Measurements from ENCODE around the gene NHEJ1. TPM values are rescaled to one million over a fixed set of nuclear protein-coding genes. Genes with fewer than 3 reads are reported as not detected.

NHEJ1 gene
- total RNA-seq, 1 experiment from 2014 or later = 20.8 TPM

DNA sequence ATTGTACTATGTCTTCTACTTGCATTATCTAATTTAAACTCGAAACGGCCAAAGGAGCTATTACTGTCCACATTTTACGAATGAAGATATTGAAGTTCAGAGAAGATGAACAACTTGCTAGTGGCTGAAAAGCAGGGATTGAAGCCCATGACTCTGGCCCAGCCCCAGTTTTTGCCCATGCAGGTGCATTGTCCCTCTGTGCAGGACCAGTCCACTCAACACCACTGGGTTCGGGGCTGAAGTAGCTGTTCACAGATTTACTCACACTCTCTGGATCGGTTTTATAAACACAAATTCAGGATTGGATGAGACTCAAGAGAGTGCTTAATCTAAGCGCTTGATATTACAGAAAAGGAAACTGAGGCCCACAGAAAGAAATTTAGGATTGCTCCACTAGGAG, 98.5 kb downstream of the NHEJ1 start:
- Histone ChIP-seq H3K9me3 (ENCODE audit: control insufficient read depth, low read depth, low read length) (no peaks in the 10 kb centered on the region), H4K20me1 (ENCODE audit: control insufficient read depth, insufficient read depth, insufficient read length) (no peaks in the 10 kb centered on the region), H2BK15ac (ENCODE audit: low read depth, low read length) (no peak overlapping the region), H3K9ac (ENCODE audit: extremely low read depth, insufficient read length, low read length) (no peak overlapping the region), H3T11ph (ENCODE audit: low read length) (no peak overlapping the region), H3K56ac (ENCODE audit: insufficient read length, low read depth, low read length) (no peak overlapping the region), H3K14ac (ENCODE audit: insufficient read depth, low read length) (no peak overlapping the region), H2BK12ac (ENCODE audit: insufficient read length, low read depth, low read length) (no peak overlapping the region), H4K5ac (ENCODE audit: insufficient read length, low read depth, low read length) (no peak overlapping the region), H3K79me1 (ENCODE audit: insufficient read depth, low read depth, low read length, poor library complexity, severe bottlenecking) (no peaks in the 10 kb centered on the region), H3K4ac (ENCODE audit: low read depth, low read length) (no peak overlapping the region), H3K18ac (ENCODE audit: insufficient read length, low read depth, low read length) (no peak overlapping the region), H2AK5ac (ENCODE audit: insufficient read length, low read length) (no peak overlapping the region), H2BK120ac (ENCODE audit: low read depth, low read length, poor library complexity, severe bottlenecking) (no peak overlapping the region), H4K8ac (replicated peaks; ENCODE audit: insufficient read length, low read depth, low read length) (no peak overlapping the region), H3K23me2 (ENCODE audit: insufficient read length, low read depth, low read length, poor library complexity, severe bottlenecking) (peaks cover 3% of the 10 kb centered on the region), H3K4me2 (ENCODE audit: insufficient read depth, insufficient read length, low read length) (no peak overlapping the region), H3K23ac (ENCODE audit: insufficient read length, low read depth, low read length) (no peak overlapping the region), H3K4me1 (ENCODE audit: insufficient read depth, low read length) (no peaks in the 10 kb centered on the region), H2BK5ac (ENCODE audit: insufficient read length, low read length) (no peak overlapping the region), H3K27me3 (ENCODE audit: insufficient read depth, low read length) (peaks cover 56% of the 10 kb centered on the region), H2AFZ (ENCODE audit: low read length) (no peak overlapping the region), H3K79me2 (ENCODE audit: insufficient read depth, low read length) (no peaks in the 10 kb centered on the region), H4K91ac (ENCODE audit: insufficient read length, low read depth, low read length) (no peak overlapping the region), H2BK20ac (ENCODE audit: low read depth, low read length, poor library complexity, severe bottlenecking) (no peak overlapping the region), H3K27ac (ENCODE audit: insufficient read length, low read depth, low read length) (no peak overlapping the region)
- no peaks in the 10 kb centered on the region for H3K36me3 Mint-ChIP-seq (ENCODE audit: insufficient read depth in 1 of 3, low read depth in 3 of 3)
- DNase-seq = no peak
- H3K4me3 Mint-ChIP-seq = no peak overlapping the region
- H3K9me3 Mint-ChIP-seq = peaks cover 0 to 3% of the 10 kb centered on the region in 2 experiments; a peak in 1 of 5 replicates
- H3K4me1 Mint-ChIP-seq = peaks cover 29 to 42% of the 10 kb centered on the region in 2 experiments
- WGBS (ENCODE audit: extremely low coverage, insufficient read length, low lambda C conversion rate) = no CpG with 5 or more reads among the region's 6 CpGs
- TF ChIP-seq CTCF (conservative IDR thresholded peaks at IDR 0.05) = no peak
- H3K27me3 Mint-ChIP-seq (ENCODE audit: low read depth) = peaks cover 87% of the 10 kb centered on the region
- no peak overlapping the region for H3K27ac Mint-ChIP-seq

Measured in H9 (cell line).